ENCODE results near the gene TICAM2.
A peak's percentile ranks its signal among the peaks of the same experiment; 100 is the strongest.
"Not testable (repeated sequence)": the region's sequence is repeated elsewhere in the genome, so short reads cannot be mapped to it uniquely, and the experiment has no call there.

Gene TICAM2

GRCh38 chr5:115601701-115602590 lies at the start of gene TICAM2:
TICAM2 (minus strand) TSS chr5:115602479; CDS start chr5:115581256, 21,223 bp downstream.
- DNase-seq: peak; percentile 55

- no peak for DNase-seq
These were observed 47.3 kb upstream of the TICAM2 start for GRCh38 chr5:115649541-115649940.

- DNase-seq: no peak
These were observed 45.8 kb upstream of the TICAM2 start for GRCh38 chr5:115648056-115648455.

GRCh38 chr5:115645386-115645785 lies 43.1 kb upstream of the TICAM2 start:
- not testable (repeated sequence) for DNase-seq

- no peak for DNase-seq
These were observed 41.8 kb upstream of the TICAM2 start for GRCh38 chr5:115644046-115644445.

- DNase-seq: no peak
These were observed 39.7 kb upstream of the TICAM2 start for GRCh38 chr5:115641948-115642347.

- DNase-seq: no peak
These were observed 38.0 kb upstream of the TICAM2 start for GRCh38 chr5:115640274-115640673.

GRCh38 chr5:115639377-115639776 lies 37.1 kb upstream of the TICAM2 start:
- no peak for DNase-seq

- no peak for DNase-seq
These were observed 35.2 kb upstream of the TICAM2 start for GRCh38 chr5:115637507-115637906.

GRCh38 chr5:115636008-115636407 lies 33.7 kb upstream of the TICAM2 start:
- DNase-seq: no peak

GRCh38 chr5:115634343-115635132 lies 32.3 kb upstream of the TICAM2 start:
- peak; percentile 77 for DNase-seq

GRCh38 chr5:115629903-115630302 lies 27.6 kb upstream of the TICAM2 start:
- DNase-seq: no peak

GRCh38 chr5:115627295-115627865 lies 25.1 kb upstream of the TICAM2 start:
- no peak for DNase-seq

- DNase-seq: no peak
These were observed 24.2 kb upstream of the TICAM2 start for GRCh38 chr5:115626445-115626823.

GRCh38 chr5:115625579-115626444 lies 23.5 kb upstream of the TICAM2 start, which contains the start of gene TMED7:
TMED7 (minus strand) TSS chr5:115626036; CDS start chr5:115625792, 244 bp downstream.
- peak; percentile 99 for DNase-seq

GRCh38 chr5:115624994-115625393 lies 22.7 kb upstream of the TICAM2 start:
- peak; percentile 51 for DNase-seq

GRCh38 chr5:115623658-115624057 lies 21.4 kb upstream of the TICAM2 start:
- no peak for DNase-seq

GRCh38 chr5:115621365-115621900 lies 19.2 kb upstream of the TICAM2 start:
- DNase-seq: no peak

- no peak for DNase-seq
These were observed 14.6 kb upstream of the TICAM2 start for GRCh38 chr5:115616892-115617291.

- DNase-seq: no peak
These were observed 14.2 kb upstream of the TICAM2 start for GRCh38 chr5:115616472-115616871.

- DNase-seq: no peak
These were observed 9.6 kb upstream of the TICAM2 start for GRCh38 chr5:115611873-115612272.

GRCh38 chr5:115607935-115608334 lies 5.7 kb upstream of the TICAM2 start:
- no peak for DNase-seq

All from NCI-H146 (cell line).